ENCODE results near the gene SGPL1.

- TF ChIP-seq CEBPB (IDR thresholded peaks at IDR 0.05) = no peak
- no peak for TF ChIP-seq YY1 (IDR thresholded peaks at IDR 0.05; ENCODE audit: low read depth)
- TF ChIP-seq TAF1 (IDR thresholded peaks at IDR 0.05; ENCODE audit: low read depth) = no peak
- TF ChIP-seq RAD21 (IDR thresholded peaks at IDR 0.05; ENCODE audit: low read depth) = no peak
- TF ChIP-seq REST (IDR thresholded peaks at IDR 0.05; ENCODE audit: low read depth) = no peak
- TF ChIP-seq, protein P1, sequence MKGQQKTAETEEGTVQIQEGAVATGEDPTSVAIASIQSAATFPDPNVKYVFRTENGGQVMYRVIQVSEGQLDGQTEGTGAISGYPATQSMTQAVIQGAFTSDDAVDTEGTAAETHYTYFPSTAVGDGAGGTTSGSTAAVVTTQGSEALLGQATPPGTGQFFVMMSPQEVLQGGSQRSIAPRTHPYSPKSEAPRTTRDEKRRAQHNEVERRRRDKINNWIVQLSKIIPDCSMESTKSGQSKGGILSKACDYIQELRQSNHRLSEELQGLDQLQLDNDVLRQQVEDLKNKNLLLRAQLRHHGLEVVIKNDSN (IDR thresholded peaks at IDR 0.05) = no peak
- TF ChIP-seq TEAD4 (IDR thresholded peaks at IDR 0.05) = no peak
Measured at GRCh38 chr10:70843333-70843732, 27.6 kb downstream of the SGPL1 start.

Data from Ishikawa (cell line).